ENCODE data around the gene COA5. TPM values are rescaled to one million over a fixed set of nuclear protein-coding genes. Genes with fewer than 3 reads are reported as not detected.

The COA5 gene
- polyA plus RNA-seq, 1 of the 3 experiments (the other 2 are of a cell fraction), result 40.3 TPM

- POLR2A ChIA-PET, result no interaction called here
These were observed 57.0 kb downstream of the COA5 start for GRCh38 chr2:98551316-98551715.

More at GRCh38 chr2:98551316-98551715, 57.0 kb downstream of the COA5 start:
- no peaks in the 10 kb centered on the region for H3K79me2 ChIP-seq (ENCODE audit: insufficient read depth)
- H3K4me3 ChIP-seq (ENCODE audit: low read depth in 2 of 2, low read length in 1 of 2), result no peak overlapping the region
- CTCF ChIA-PET, result interaction anchor here (1.0 kb wide), 1 partner anchor 18 kb away, joined by 4 read pairs; no protein-coding TSS in a partner anchor
- H3K9me3 ChIP-seq, result no peaks in the 10 kb centered on the region
- no peaks in the 10 kb centered on the region for H3K9me2 ChIP-seq
- no peaks in the 10 kb centered on the region for H3F3A ChIP-seq (replicated peaks; ENCODE audit: insufficient read depth)
- no peak overlapping the region for H3K27ac ChIP-seq (ENCODE audit: low read depth in 2 of 2, low read length in 1 of 2)
- H3K4me2 ChIP-seq, result no peak overlapping the region
- H3K4me1 ChIP-seq (ENCODE audit: control insufficient read depth in 1 of 2, insufficient read depth in 2 of 2, low read depth in 1 of 2, low read length in 1 of 2), result peaks cover 0 to 3% of the 10 kb centered on the region in 2 experiments; a peak in 1 of 4 replicates
- no peak for DNase-seq
- H3K36me3 ChIP-seq (replicated peaks in 1 of 2; ENCODE audit: control insufficient read depth in 1 of 2, insufficient read depth in 2 of 2, low read length in 1 of 2), result peaks cover 5 to 48% of the 10 kb centered on the region in 2 experiments
- no peak overlapping the region for H2AFZ ChIP-seq (ENCODE audit: low read depth)
- H3K27me3 ChIP-seq (ENCODE audit: insufficient read depth), result no peaks in the 10 kb centered on the region
- WGBS (ENCODE audit: low lambda C conversion rate), result 98% methylated on average over 6 of the region's 6 CpGs
- no peaks in the 10 kb centered on the region for H4K20me1 ChIP-seq (ENCODE audit: insufficient read depth)
- TF ChIP-seq ELF1 (IDR thresholded peaks at IDR 0.05) (no peak), USF1 (IDR thresholded peaks at IDR 0.05; ENCODE audit: borderline replicate concordance, low read depth) (no peak), REST (IDR thresholded peaks at IDR 0.05; ENCODE audit: low read depth, low read length) (no peak), SIN3A (IDR thresholded peaks at IDR 0.05; ENCODE audit: borderline replicate concordance, low read depth, low read length) (no peak), ZBTB33 (IDR thresholded peaks at IDR 0.05; ENCODE audit: borderline replicate concordance, low read depth) (no peak), USF2 (IDR thresholded peaks at IDR 0.05; ENCODE audit: borderline replicate concordance, low read depth, low read length) (no peak), GATA2 (CRISPR knock-in tag; IDR thresholded peaks at IDR 0.05) (no peak), TEAD4 (IDR thresholded peaks at IDR 0.05; ENCODE audit: borderline replicate concordance, insufficient read depth) (no peak), NRF1 (IDR thresholded peaks at IDR 0.05; ENCODE audit: low read depth, low read length) (no peak), FOXM1 (IDR thresholded peaks at IDR 0.05; ENCODE audit: low read depth) (no peak), IRF3 (IDR thresholded peaks at IDR 0.05; ENCODE audit: low read depth, low read length) (no peak), JUND (IDR thresholded peaks at IDR 0.05) (no peak), TCF12 (IDR thresholded peaks at IDR 0.05) (no peak), MAX (IDR thresholded peaks at IDR 0.05; ENCODE audit: low read depth) (no peak), NFIC (IDR thresholded peaks at IDR 0.05; ENCODE audit: borderline replicate concordance) (no peak), CHD2 (IDR thresholded peaks at IDR 0.05; ENCODE audit: low read length, partially characterized antibody) (no peak), GABPA (IDR thresholded peaks at IDR 0.05; ENCODE audit: low read depth) (no peak)
- no peak overlapping the region for H3K9ac ChIP-seq
